ENCODE measurements around the gene LIMS1. TPM values are rescaled to one million over a fixed set of nuclear protein-coding genes. Genes with fewer than 3 reads are reported as not detected.
"Not testable (repeated sequence)": the region's sequence is repeated elsewhere in the genome, so short reads cannot be mapped to it uniquely, and the experiment has no call there.

The LIMS1 gene
- total and polyA plus RNA-seq, 8 donors = 11.9 to 136 (median 34.2) TPM

GRCh38 chr2:108662207-108662612 lies 127.9 kb downstream of the LIMS1 start:
- intact Hi-C loops (cut with DNase I; ENCODE audit: low total_unique reads); H3K27me3 ChIP-seq; H3K36me3 ChIP-seq; H3K9me3 ChIP-seq; H3K4me3 ChIP-seq: not testable (repeated sequence)
- Histone ChIP-seq H3K4me1 (peaks cover 0 to 14% (median 8%) of the 10 kb centered on the region in 4 donors), H3K27ac (peak overlapping the region in 4 of 5 donors; percentile 43 to 78 (median 60))
- peak in 1 of 2 donors; percentile 40 for DNase-seq
- 34 to 67% (median 51%) methylated on average over 5 of the region's 5 CpGs for WGBS, 5 donors
- TF ChIP-seq POLR2AphosphoS5 (IDR thresholded peaks at IDR 0.05) = peak in 1 of 3 donors; percentile 49

- Histone ChIP-seq H3K4me1 (peaks cover 0 to 11% (median 7%) of the 10 kb centered on the region in 4 donors), H3K27ac (peak overlapping the region in 1 of 5 donors; percentile 78)
- H3K36me3 ChIP-seq; DNase-seq; H3K27me3 ChIP-seq; H3K4me3 ChIP-seq; H3K9me3 ChIP-seq; intact Hi-C loops (cut with DNase I; ENCODE audit: low total_unique reads): not testable (repeated sequence)
- 88 to 99% (median 97%) methylated on average over 2 of the region's 2 CpGs for WGBS, 5 donors
Measured at GRCh38 chr2:108663346-108663745, 129.1 kb downstream of the LIMS1 start.

GRCh38 chr2:108664089-108664488 lies 129.8 kb downstream of the LIMS1 start:
- H3K4me3 ChIP-seq; H3K9me3 ChIP-seq; intact Hi-C loops (cut with DNase I; ENCODE audit: low total_unique reads); DNase-seq; H3K36me3 ChIP-seq; H3K27me3 ChIP-seq; H3K27ac ChIP-seq: not testable (repeated sequence)
- H3K4me1 ChIP-seq = peaks cover 0 to 11% (median 7%) of the 10 kb centered on the region in 4 donors
- WGBS, 5 donors = 60 to 80% (median 66%) methylated on average over 3 of the region's 3 CpGs

- DNase-seq; intact Hi-C loops (cut with DNase I; ENCODE audit: low total_unique reads); H3K27me3 ChIP-seq; H3K4me3 ChIP-seq; H3K9me3 ChIP-seq; H3K27ac ChIP-seq; H3K36me3 ChIP-seq: not testable (repeated sequence)
- peaks cover 0 to 11% (median 7%) of the 10 kb centered on the region in 4 donors for H3K4me1 ChIP-seq
- WGBS, 5 donors = 60 to 73% (median 63%) methylated on average over 1 of the region's 1 CpG
Measured at GRCh38 chr2:108664979-108665378, 130.7 kb downstream of the LIMS1 start.

- H3K36me3 ChIP-seq; DNase-seq; intact Hi-C loops (cut with DNase I; ENCODE audit: low total_unique reads); H3K9me3 ChIP-seq; H3K4me3 ChIP-seq; H3K27me3 ChIP-seq; H3K27ac ChIP-seq: not testable (repeated sequence)
- H3K4me1 ChIP-seq = peaks cover 0 to 11% (median 7%) of the 10 kb centered on the region in 4 donors
- 83 to 100% (median 94%) methylated on average over 1 to 2 of the region's 4 CpGs; no CpG with 5 or more reads in 1 of the 5 donors for WGBS, 5 donors
Measured at GRCh38 chr2:108665975-108666374, 131.7 kb downstream of the LIMS1 start.

- H3K4me1 ChIP-seq; H3K4me3 ChIP-seq; H3K9me3 ChIP-seq; H3K27me3 ChIP-seq; intact Hi-C loops (cut with DNase I; ENCODE audit: low total_unique reads); H3K27ac ChIP-seq; H3K36me3 ChIP-seq; DNase-seq: not testable (repeated sequence)
- 47 to 77% (median 61%) methylated on average over 2 of the region's 2 CpGs for WGBS, 5 donors
Measured at GRCh38 chr2:108667140-108667539, 132.9 kb downstream of the LIMS1 start.

- peaks cover 5 to 19% (median 16%) of the 10 kb centered on the region in 4 donors for H3K36me3 ChIP-seq
- H3K9me3 ChIP-seq; DNase-seq; H3K27me3 ChIP-seq; H3K4me1 ChIP-seq; H3K4me3 ChIP-seq; H3K27ac ChIP-seq; intact Hi-C loops (cut with DNase I; ENCODE audit: low total_unique reads): not testable (repeated sequence)
- WGBS, 5 donors = 14 to 71% (median 27%) methylated on average over 1 of the region's 1 CpG
Measured at GRCh38 chr2:108670282-108670681, 136.0 kb downstream of the LIMS1 start.

GRCh38 chr2:108672200-108672805 lies 138.0 kb downstream of the LIMS1 start:
- intact Hi-C loops (cut with DNase I; ENCODE audit: low total_unique reads); H3K27me3 ChIP-seq; H3K9me3 ChIP-seq; H3K4me1 ChIP-seq; H3K27ac ChIP-seq; DNase-seq; H3K4me3 ChIP-seq: not testable (repeated sequence)
- peaks cover 5 to 25% (median 24%) of the 10 kb centered on the region in 4 donors for H3K36me3 ChIP-seq
- 61 to 100% (median 67%) methylated on average over 1 of the region's 6 CpGs; no CpG with 5 or more reads in 2 of the 5 donors for WGBS, 5 donors

GRCh38 chr2:108676522-108676921 lies 142.3 kb downstream of the LIMS1 start:
- intact Hi-C loops (cut with DNase I; ENCODE audit: low total_unique reads); H3K4me3 ChIP-seq; H3K27me3 ChIP-seq; DNase-seq; H3K27ac ChIP-seq; H3K9me3 ChIP-seq: not testable (repeated sequence)
- Histone ChIP-seq H3K36me3 (peaks cover 10 to 42% (median 35%) of the 10 kb centered on the region in 4 donors), H3K4me1 (peaks cover 14 to 36% (median 25%) of the 10 kb centered on the region in 4 donors)
- WGBS, 5 donors = 100% methylated on average over 1 of the region's 1 CpG; no CpG with 5 or more reads in 3 of the 5 donors

GRCh38 chr2:108677239-108677744 lies 143.0 kb downstream of the LIMS1 start:
- Histone ChIP-seq H3K27ac (peak overlapping the region in 1 of 5 donors; percentile 67), H3K36me3 (peaks cover 10 to 43% (median 36%) of the 10 kb centered on the region in 4 donors), H3K4me1 (peaks cover 14 to 40% (median 25%) of the 10 kb centered on the region in 4 donors)
- H3K4me3 ChIP-seq; H3K27me3 ChIP-seq; intact Hi-C loops (cut with DNase I; ENCODE audit: low total_unique reads); DNase-seq; H3K9me3 ChIP-seq: not testable (repeated sequence)
- 74 to 89% (median 84%) methylated on average over 4 of the region's 4 CpGs for WGBS, 5 donors

Data from stomach (tissue), 9 donors.